Measurements from ENCODE around the gene BASP1.

Gene BASP1

GRCh38 chr5:17243287-17244063, 26.0 kb downstream of the BASP1 start:
- TF ChIP-seq GATA3 (IDR thresholded peaks at IDR 0.05; ENCODE audit: low read depth, low read length) (no peak), GATA2 (IDR thresholded peaks at IDR 0.05; ENCODE audit: low read depth, low read length) (no peak)

- no peak for TF ChIP-seq GATA2 (IDR thresholded peaks at IDR 0.05; ENCODE audit: low read depth, low read length)
- no peak for TF ChIP-seq GATA3 (IDR thresholded peaks at IDR 0.05; ENCODE audit: low read depth, low read length)
Measured at GRCh38 chr5:17249029-17249634, 31.7 kb downstream of the BASP1 start.

GRCh38 chr5:17252543-17252942, 35.1 kb downstream of the BASP1 start:
- no peak for TF ChIP-seq GATA2 (IDR thresholded peaks at IDR 0.05; ENCODE audit: low read depth, low read length)
- TF ChIP-seq GATA3 (IDR thresholded peaks at IDR 0.05; ENCODE audit: low read depth, low read length), result no peak

GRCh38 chr5:17255471-17256021, 38.1 kb downstream of the BASP1 start:
- TF ChIP-seq GATA3 (IDR thresholded peaks at IDR 0.05; ENCODE audit: low read depth, low read length), result no peak
- no peak for TF ChIP-seq GATA2 (IDR thresholded peaks at IDR 0.05; ENCODE audit: low read depth, low read length)

DNA sequence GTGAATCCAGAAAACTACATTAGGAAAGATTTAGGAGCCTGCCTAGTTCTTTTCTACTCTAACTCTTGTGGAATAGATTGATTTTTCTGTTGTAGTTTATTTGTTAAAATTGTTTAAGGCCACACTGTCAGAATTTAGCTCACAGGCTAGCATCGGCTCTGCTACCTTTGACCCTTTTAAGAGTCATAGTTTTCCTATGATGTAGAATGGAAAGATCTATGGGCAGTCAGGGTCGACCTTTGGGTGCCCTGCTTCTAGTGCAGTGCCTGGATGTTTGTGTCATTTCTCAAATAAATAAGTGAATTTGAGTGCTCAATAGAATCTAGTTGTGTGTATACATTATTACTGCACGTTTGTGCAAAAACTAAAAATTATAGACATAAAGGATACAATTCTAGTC, 38.7 kb downstream of the BASP1 start:
- TF ChIP-seq GATA3 (IDR thresholded peaks at IDR 0.05; ENCODE audit: low read depth, low read length), result no peak
- TF ChIP-seq GATA2 (IDR thresholded peaks at IDR 0.05; ENCODE audit: low read depth, low read length), result no peak

DNA sequence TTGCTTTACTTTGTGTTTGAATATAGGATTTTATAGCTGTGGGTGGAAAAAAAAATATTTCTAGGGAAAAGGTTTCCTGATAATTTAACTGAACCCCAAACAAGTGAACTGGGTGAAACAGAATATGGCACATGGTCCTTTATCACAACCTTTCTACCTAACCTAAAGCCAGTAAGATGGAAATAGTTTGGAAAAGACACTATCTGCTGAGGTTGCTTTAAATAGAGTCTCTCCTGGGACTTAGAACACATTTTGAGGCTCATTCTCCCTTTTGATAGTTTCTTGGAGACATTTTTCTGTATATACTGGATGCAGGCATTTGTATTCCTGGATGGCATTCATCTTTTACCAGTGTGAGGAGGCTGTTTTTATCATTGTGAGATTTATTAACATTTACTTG, 39.4 kb downstream of the BASP1 start:
- TF ChIP-seq GATA2 (IDR thresholded peaks at IDR 0.05; ENCODE audit: low read depth, low read length) (no peak), GATA3 (IDR thresholded peaks at IDR 0.05; ENCODE audit: low read depth, low read length) (no peak)

DNA sequence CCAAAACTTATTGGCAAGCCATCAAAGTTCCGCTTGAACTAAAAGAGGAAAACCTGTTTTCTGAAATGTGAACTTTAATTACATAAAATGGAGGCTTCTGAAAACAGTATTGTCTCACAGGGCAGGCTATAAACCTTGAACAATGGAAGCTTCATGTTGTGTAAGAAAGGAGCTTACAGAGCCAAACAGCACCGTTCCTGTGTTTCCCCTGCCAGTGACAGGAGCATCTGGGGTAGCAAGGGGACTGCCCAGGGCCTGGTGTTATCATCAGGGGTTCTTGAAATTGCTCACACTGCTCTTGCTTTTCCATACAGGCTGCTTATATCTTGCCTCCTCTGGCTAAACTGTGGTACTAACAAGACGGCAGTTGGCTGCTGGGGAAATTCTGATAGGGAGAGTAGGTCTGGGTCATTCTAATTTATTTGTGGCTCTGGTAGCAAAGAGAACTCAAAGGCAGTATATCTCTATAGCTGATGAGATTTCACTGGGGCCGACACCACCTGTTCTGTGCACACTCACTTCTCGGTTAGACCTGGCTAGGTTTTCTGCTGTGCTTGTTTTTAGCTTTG, 40.4 kb downstream of the BASP1 start:
- no peak for TF ChIP-seq GATA2 (IDR thresholded peaks at IDR 0.05; ENCODE audit: low read depth, low read length)
- TF ChIP-seq GATA3 (IDR thresholded peaks at IDR 0.05; ENCODE audit: low read depth, low read length), result no peak

- no peak for TF ChIP-seq GATA3 (IDR thresholded peaks at IDR 0.05; ENCODE audit: low read depth, low read length)
- no peak for TF ChIP-seq GATA2 (IDR thresholded peaks at IDR 0.05; ENCODE audit: low read depth, low read length)
Measured at GRCh38 chr5:17258431-17258830, 41.0 kb downstream of the BASP1 start.

- TF ChIP-seq GATA2 (IDR thresholded peaks at IDR 0.05; ENCODE audit: low read depth, low read length) (no peak), GATA3 (IDR thresholded peaks at IDR 0.05; ENCODE audit: low read depth, low read length) (no peak)
Measured at GRCh38 chr5:17259630-17260257, 42.3 kb downstream of the BASP1 start.

GRCh38 chr5:17260549-17260948, 43.1 kb downstream of the BASP1 start:
- no peak for TF ChIP-seq GATA3 (IDR thresholded peaks at IDR 0.05; ENCODE audit: low read depth, low read length)
- no peak for TF ChIP-seq GATA2 (IDR thresholded peaks at IDR 0.05; ENCODE audit: low read depth, low read length)

GRCh38 chr5:17261075-17261474, 43.6 kb downstream of the BASP1 start:
- no peak for TF ChIP-seq GATA3 (IDR thresholded peaks at IDR 0.05; ENCODE audit: low read depth, low read length)
- no peak for TF ChIP-seq GATA2 (IDR thresholded peaks at IDR 0.05; ENCODE audit: low read depth, low read length)

GRCh38 chr5:17265041-17265440, 47.6 kb downstream of the BASP1 start:
- TF ChIP-seq GATA3 (IDR thresholded peaks at IDR 0.05; ENCODE audit: low read depth, low read length), result no peak
- TF ChIP-seq GATA2 (IDR thresholded peaks at IDR 0.05; ENCODE audit: low read depth, low read length), result no peak

- no peak for TF ChIP-seq GATA2 (IDR thresholded peaks at IDR 0.05; ENCODE audit: low read depth, low read length)
- no peak for TF ChIP-seq GATA3 (IDR thresholded peaks at IDR 0.05; ENCODE audit: low read depth, low read length)
Measured at GRCh38 chr5:17267106-17267505, 49.7 kb downstream of the BASP1 start.

DNA sequence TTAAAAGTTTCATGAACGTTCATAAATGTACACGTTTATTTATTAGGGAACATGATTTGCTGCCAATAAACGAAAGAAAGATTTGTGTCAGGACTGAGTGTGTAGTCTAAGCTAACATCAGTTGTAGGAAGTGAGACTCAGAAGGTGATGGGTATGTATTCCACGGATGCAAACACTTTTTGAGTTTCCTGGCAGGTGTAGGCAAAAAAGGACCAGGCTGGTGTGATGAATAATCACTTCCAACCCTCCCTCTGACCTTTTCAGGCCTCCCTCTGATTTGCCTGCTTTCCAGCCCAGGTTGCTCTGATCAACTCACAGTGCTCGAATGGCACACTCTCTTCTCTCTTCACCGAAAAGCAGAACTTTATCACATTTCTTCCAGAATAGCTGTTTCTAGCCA, 51.8 kb downstream of the BASP1 start:
- TF ChIP-seq GATA3 (IDR thresholded peaks at IDR 0.05; ENCODE audit: low read depth, low read length) (no peak), GATA2 (IDR thresholded peaks at IDR 0.05; ENCODE audit: low read depth, low read length) (no peak)

Data from SH-SY5Y (cell line).